ENCODE measurements around the gene MAPK1.
"Not testable (repeated sequence)": the region's sequence is repeated elsewhere in the genome, so short reads cannot be mapped to it uniquely, and the experiment has no call there.

MAPK1 gene

DNA sequence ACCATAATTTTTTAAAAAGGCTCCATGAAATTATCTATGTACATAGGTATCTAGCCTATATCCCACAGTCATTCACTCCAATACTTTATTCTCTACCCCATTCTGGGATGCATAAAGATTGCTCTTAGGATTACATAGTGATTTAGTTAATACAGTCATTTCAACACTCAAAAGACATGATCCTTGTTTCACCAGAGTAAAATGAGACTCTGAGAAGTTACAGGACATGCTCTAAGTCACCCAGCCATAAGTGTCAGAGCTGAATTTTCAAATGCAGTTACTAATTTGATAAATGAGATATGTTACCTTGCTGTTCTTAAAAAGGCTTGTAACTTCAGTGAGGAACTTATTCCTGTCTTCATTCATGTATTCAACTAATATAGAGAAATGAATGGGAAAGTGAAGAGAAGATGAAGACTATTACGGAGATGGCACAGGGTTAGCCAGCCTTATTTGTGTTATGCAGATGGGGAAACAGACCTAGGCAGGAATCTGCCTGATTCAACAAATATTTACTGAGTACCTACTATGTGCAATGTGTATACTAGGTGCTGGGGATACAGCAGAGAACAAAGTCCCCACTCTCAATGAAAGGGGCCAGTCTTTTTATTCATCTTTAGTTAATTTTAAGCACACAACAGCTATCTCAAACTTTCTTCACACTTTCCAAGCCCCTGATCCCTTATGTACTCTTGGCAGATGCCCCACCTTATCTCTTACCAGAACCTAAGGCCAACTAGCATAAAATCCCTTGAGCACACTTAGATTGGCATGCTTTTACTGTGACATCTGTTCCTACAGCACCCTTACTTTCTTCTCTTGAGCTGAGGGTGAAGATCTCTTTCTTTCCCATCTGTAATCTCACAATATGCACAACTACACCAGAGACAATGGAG lies 21.6 kb downstream of the MAPK1 start:
- no peak for DNase-seq

DNA sequence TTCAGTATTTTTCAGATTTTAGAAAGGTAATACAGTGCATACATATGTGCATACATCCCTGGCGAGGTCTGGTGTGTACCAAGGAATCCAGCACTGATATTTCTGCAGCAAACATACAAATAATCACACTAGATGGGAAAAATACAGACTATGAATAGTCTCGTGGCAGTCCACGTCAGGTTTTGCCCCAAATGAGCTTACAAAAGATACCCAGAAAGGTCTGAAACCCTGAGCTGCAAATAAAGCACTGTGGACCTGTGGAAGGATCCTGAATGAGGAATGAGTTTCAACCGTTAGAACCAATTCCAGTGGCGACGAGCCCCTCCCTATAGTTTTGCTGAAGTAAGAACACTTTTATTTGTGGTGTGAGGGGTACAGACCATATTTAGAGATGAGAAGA lies 24.5 kb downstream of the MAPK1 start:
- DNase-seq = no peak

DNA sequence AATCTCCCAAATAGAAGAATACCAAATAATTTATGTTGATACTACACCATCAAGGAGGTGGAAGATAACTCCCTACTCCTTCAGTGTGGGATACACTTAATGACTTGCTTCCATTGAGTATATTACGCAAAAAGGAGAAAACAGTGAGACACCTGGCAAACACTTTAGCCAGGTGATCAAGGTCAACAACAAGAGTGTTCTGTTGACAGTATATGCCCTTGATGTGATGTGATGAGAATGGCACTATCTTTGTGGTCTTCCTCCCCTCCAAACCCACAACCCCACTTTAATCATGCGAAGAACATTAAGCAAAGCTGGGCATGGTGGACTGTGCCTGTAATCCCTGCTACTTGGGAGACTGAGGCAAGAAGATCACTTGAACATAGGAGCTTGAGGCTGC lies 26.0 kb downstream of the MAPK1 start:
- DNase-seq = no peak

DNA sequence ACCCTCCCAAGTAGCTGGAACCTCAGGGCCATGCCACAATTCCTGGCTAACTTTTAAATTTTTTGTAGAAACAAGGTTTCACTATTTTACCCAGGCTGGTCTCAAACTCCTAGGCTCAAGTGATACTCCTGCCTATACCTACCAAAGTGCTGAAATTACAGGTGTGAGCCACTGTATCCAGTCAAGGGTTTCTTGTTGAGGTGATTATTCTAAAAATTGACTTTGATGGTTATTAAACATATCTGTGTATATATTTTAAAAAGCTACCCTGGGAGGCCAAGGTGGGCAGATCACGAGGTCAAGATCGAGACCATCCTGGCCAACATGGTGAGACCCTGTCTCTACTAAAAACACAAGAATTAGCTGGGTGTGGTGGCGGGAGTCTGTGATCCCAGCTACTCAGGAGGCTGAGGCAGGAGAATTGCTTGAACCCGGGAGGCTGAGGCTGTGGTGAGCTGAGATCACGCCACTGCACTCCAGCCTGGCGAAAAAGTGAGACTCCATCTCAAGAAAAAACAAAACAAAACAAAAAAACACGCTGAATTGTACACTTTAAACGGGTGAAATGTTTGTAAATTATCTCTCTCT lies 27.1 kb downstream of the MAPK1 start:
- DNase-seq = no peak

DNA sequence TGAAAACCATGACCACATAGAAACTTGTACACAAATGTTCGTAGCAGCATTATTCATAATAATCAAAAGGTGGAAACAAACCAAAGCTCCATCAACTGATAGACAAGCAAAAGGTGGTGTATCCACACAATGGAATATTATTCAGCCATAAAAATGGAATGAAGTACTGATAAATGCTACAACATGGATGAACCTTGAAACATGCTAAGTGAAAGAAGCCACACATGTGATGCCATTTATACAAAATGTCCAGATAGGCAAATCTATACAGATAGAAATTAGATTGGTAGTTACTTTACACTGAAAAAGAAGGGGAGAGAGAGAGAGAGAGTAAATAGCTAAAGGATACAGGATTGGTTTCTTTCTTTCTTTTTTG lies 27.7 kb downstream of the MAPK1 start:
- DNase-seq = no peak

DNA sequence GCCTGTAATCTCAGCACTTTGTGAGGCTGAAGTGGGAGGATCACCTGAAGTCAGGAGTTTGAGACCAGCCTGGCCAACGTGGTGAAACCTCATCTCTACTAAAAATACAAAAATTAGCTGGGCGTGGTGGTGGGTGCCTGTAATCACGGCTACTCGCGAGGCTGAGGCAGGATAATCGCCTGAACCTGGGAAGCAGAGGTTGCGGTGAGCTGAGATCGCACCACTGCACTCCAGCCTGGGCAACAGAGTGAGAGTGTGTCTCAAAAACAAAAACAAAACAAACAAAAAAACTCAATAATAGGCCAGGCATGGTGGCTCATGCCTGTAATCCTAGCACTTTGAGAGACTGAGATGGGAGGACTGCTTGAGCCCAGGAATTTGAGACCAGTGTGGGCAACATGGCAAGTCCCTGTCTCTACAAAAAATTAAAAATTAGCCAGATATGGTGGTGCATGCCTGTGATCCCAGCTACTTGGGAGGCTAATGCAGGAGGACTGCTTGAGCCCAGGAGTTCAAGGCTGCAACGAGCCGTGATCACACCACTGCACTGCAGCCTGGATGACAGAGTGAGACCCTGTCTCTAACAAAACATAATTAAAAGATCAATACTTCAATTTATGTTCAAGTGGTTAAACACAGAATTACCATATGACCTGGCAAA lies 28.2 kb downstream of the MAPK1 start:
- DNase-seq = not testable (repeated sequence)

DNA sequence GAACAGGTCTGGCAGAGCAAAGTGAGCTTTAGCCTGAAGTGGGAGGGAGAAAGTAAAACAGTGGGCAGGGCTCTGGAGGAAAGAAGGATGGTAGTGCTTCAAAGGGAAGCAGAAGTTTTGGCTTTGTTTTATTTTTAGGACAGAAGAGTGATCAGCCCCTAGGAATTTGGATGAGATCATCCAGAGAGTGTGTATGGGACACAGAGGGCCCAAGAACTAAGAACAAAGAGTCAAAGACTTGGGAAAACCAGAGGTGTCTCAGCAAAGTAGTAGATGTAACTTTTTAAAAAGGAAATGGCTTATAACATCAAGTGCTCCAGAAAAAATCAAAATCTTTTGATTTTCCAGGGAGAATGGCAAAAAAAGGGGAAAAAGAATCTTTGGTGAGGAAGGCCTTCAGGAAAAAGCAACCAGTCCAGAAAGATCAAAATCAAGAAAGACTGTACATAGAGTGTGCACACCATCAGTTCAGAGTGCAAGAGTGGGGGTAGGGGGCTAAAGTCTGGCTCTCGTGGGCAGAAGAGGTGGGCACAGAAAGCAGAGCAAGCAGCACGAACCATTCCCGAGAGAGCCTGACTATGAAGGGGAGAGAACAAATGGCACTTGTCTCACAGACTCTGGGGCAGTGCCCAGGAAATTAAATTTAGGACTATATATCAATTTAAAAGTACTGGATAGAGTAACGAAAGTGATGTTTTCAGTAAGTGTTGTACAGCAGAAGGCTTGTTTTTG lies 30.0 kb downstream of the MAPK1 start:
- no peak for DNase-seq

DNA sequence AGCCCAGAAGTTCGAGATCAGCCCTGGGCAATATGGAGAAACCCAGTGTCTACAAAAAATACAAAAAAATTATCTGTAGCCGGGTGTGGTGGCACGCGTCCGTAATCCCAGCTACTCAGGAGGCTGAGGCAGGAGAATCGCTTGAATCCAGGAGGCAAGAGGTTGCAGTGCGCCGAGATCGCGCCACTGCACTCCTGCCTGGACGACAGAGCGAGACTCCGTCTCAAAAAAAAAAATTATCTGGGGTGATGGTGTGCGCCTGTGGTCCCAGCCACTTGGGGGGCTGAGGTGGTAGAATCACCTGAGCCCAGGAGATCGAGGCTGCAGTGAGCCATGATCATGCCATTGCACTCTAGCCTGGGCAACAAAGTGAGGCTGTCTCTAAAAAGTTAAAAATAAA lies 31.0 kb downstream of the MAPK1 start:
- not testable (repeated sequence) for DNase-seq

DNA sequence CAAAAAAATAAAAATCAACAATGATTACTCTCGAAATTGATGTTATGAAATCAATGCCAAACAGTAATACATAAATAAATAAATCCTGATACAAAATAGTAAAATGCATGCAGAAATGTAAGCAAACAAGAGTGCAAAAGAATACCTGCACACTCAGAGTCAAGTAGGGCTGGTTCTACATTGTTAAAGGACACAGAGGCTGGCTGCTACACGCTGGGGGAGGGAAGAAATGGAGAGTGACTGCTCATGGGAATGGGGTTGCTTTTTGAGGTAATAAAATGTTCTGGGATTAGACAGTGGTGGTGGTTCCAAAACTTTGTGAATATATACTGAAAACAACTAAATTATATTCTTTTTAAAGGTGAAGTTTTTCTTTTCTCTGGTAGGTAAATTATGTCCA lies 32.1 kb downstream of the MAPK1 start:
- no peak for DNase-seq

DNA sequence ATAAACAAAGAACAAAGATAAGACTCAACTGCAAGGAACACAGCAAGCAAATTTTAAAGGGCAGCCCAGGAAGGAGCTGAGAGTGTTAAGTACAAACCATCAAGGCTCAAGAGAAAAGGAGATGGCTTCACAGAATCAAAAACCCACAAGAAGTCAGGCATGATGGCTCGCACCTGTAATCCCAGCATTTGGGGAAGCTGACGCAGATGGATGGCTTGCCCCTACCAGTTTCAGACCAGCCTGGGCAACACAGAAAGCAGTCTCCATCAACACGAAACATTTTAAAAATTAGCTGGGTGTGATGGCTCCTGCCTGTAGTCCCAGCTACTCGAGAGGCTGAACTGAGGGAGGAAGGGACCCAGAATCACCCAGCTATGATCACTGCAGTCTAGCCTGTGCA lies 32.6 kb downstream of the MAPK1 start:
- DNase-seq = no peak

DNA sequence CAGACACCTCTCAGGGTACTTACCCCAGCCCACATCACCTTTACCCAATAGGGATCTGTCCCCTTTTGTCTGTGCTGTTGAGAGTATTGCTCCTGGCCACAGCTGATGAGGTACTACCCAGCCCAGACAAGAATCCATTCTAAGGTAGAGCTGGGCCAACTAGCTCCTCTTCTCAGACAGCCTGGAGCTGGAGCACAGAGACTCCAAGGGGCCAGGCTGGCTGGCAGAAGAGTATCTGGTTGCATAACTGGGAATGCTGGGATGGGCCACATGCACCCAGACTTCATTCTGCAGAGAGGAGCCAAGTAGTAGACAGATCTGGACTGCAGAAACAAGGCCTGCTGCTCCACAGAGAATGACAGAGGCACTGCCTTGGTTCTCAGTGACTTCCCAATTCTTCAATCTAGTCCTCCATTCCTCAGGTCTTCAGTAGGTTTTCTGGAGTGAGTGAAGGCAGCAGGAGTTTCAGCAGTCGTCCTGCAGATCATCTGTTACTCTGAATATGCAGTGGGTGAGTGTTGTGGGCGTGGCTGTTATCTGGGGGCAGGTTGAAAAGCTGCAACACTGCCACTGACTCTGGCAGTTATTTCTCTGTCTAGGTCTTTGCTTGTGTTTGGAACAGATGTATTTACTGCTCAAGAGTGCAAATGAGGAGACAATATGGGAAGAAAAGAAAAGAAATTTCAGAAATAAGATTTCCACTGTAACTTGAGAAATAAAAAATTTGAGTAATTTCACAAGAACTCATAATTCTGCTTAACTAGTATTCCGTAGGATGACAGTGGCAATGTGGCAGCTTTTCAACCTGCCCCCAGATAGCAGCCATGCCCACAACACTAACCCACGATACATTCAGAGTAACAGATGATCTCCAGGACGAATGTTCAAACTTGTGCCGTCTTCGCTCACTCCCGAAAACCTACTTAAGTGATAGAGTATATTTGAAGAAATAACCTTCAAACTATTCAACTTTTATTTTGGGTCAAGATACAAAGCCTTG lies 34.9 kb downstream of the MAPK1 start:
- no peak for DNase-seq

DNA sequence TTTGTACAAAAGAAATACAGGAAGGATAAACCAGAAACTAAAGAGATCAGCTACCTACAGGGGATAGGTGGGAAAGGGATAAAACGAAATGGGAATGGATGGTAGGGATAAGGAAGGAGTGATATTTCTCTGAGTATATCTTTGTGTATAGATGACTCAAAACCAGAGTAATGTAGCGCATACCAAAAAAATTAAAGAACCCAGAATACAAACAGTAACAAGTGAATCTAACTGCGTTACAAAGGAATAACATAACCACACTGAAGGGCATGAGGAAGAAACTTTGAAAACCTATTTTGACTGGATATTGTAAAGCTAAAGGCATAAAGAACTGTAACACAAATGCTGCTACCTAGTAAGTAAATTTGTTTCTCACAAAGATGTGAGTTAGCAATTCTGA lies 37.9 kb downstream of the MAPK1 start:
- no peak for DNase-seq

DNA sequence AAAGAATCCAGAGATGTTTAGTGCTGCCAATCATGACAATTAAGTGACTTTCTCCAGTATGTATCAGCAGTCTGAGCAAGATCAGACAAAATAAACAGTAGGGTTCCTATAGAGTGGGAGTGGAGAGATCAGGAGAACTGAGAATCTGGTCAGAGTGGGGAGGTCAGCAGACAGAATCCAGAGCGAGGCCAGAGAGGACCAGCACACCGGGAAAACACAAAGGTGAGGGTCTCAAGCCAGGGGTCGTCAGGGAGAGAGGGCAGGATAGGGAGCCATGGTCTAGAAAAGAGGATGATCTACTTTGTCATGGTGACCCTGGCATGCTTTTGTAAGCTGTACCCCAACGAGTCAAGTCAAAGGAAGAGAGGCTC lies 39.2 kb downstream of the MAPK1 start:
- no peak for DNase-seq

DNA sequence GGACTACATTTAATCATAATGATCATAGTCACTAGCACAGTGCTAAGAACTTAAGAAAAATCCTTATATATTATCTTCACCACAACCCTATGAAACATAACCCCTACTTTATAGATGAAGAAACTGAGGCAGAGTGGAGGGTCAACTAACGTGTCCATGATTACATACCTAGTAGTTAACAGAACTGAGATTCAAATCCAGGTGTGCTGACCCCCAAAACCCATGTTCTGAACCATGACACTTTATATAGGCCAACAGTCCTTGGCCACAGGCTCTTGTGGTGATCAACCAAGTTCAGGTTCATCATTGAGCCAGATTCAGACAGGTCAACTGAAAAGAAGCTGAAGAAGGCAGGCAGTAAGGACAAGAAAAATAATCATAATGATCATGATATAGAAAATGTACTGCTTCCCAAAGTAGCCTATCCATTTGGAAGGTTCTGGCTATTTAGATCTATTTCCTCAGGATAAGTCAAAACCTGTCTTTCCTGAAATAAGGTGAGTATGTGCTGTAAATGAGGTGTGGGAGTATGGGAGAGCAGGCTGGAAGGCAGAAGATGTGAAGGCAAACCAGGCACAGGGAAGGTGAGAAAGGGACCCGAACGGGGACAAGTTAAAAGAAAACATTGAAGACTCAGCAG lies 39.7 kb downstream of the MAPK1 start:
- DNase-seq = no peak

DNA sequence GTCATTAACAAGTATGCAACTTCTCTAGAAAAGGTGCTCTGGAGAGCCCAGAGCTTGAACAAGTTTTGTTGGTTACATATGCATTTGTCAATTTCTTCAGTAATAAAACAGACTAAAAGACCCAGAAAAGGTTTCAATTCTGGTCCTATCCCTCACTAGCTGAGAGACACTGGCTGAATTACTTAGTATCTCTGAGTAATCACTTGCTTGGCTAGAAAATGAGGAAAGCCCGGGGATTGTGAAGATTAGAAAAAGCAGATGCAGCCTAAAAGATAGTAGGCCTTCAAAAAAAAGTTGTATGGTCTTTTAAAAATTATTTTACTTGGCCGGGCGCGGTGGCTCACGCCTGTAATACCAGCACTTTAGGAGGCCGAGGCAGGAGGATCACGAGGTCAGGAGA lies 41.2 kb downstream of the MAPK1 start:
- no peak for DNase-seq

DNA sequence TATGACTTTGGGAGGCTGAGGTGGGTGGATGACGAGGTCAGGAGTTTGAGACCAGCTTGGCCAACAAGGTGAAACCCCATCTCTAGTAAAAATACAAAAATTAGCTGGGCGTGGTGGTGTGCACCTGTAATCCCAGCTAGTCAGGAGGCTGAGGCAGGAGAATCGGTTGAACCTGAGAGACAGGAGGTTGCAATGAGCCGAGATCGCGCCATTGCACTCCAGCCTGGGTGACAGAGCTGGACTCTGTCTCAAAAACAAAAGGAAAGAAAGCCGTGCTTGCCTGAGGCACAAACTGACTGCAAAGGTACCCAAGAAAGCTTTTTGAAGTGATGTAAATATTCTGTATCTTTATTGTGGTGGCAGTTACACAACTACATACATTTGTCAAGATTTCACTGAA lies 42.5 kb downstream of the MAPK1 start:
- DNase-seq = not testable (repeated sequence)

DNA sequence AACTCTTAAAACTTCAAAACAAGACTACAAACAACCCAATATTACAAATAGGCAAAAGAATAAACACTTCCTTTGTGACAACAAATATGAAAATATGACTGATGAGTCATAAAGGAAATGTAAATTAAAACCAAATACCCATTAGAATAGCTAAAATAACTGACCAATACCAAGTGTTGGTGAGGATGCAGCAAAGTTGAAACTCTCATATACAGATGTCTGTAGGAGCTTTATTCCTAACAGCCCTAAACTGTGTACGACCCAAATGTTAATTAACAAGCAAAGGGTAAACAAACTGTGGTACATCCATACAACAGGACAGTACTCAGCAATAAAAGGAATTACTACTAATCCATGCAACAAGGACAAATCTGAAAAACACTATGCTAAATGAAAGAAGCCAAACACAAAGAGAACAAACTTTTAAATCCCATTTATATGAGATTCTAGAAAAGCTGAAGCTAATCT lies 43.0 kb downstream of the MAPK1 start:
- no peak for DNase-seq

DNA sequence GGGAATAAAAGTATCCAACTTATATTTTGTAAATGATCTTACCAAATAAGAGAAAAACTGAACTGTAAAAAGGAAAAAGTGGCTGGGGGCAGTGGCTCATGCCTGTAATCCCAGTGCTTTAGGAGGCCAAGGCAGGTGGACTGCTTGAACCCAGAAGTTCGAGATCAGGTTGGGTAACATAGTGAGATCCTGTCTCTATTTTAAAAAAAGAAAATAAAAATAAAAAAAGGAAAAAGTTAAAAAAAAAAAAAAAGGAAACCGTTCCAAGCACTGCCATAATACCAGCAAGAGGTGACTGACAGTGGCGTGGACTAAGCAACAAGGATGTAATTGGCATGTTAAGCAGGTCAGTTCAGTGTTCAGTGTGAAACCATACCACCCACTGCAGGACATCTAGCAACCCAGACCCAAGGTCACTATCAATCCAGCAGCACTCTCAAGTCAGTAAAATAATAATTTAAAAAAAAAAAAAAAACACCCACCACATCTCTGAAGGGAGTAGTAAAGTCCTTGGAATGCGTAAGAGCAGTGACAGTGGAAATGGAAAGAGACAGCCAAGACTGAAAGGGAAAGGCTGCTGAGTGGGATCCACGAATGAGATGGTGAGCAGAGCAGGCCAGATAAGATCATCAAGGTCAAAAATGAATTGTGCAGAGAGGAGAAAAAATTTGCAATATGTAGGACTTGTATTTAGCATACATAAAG lies 43.6 kb downstream of the MAPK1 start:
- no peak for DNase-seq

DNA sequence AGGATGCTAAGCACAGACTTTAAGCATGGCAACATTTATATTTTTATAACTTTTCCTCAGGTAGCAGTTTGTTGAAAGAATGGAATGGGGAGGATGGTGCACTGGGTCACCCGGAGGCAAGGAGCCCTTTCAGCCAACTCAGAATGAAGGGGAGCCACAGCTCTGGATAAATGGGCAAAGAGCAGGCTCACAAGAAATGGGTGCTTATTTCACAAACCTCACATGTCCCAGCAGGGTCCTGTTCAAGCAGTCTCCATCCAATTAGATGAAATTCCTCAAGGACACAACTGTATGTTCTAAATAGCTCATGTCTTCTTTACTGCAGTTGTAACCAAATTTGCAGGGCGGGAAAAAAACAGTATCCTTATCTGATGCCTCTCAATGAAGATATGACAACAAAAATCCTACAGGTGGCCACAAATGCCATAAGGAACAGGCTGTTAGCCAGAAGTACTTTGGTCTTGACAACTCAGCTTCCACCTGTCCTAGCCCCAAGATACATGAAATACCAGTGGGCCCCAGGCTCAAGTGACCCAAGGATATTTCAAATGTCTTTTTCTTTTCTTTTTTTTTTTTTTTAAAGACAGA lies 48.2 kb downstream of the MAPK1 start:
- no peak for DNase-seq

DNA sequence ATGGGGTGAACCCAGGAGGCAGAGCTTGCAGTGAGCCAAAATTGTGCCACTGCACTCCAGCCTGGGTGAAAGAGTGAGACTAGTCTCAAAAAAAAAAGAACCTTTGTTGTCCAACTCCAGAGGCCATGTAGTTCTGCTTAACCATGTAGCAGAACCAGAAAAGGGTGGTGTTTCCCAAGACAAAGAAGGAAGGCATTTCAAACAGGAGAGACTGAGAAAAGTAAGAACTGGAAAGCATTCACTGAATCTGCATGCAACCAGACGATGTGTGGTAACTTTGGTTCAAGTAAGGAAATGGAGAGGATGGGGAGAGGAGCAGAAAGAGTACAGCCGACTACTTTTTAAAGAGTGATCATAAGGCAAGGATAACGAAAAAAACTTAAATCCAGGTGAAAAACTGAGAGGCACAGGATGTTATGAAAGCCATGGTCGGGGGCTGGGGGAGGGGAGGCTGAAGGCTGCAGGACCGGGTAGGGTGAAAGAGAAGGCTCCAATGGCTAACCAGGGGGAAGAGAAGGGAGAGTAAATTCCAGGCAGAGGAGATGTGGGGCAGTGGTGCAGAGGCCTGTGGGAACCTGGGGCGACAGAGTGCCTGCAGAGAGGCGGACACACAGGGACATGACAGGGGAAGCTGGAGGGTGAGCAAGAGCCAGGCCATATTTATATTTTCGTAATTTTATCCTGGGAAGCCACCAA lies 48.8 kb downstream of the MAPK1 start:
- no peak for DNase-seq

All from hippocampal formation (tissue), 2 donors.